PC-3 (cell line): ENCODE results near the gene CATSPERB. TPM values are rescaled to one million over a fixed set of nuclear protein-coding genes. Genes with fewer than 3 reads are reported as not detected.
A peak's percentile ranks its signal among the peaks of the same experiment; 100 is the strongest.

Source experiments
- ATAC-seq: fragments of 200-7000 bp; cut with Tn5 transposase; 2 replicates; pipeline ENCODE4 v1.9.1; 2020; ENCODE audit warnings: mild to moderate bottlenecking, moderate library complexity
- BruUV-seq: library from RNA; stranded (reverse); fragments of 400-500 nt; replicated peaks from 2 replicates; lab custom pipeline; 2021; lab: Mats Ljungman, UMichigan
- CTCF ChIA-PET: fragments of 300-600 bp; sonication (Branson Sonifier 250); formaldehyde crosslinking; loops from one replicate; lab custom pipeline; 2022; ENCODE audit warnings: antibody characterized with exemption; lab: Charles Lee
- POLR2A ChIA-PET: fragments of 300-600 bp; sonication (Branson Sonifier 250); formaldehyde crosslinking; loops from one replicate; lab custom pipeline; 2022; ENCODE audit warnings: antibody characterized with exemption; ENCODE audit not compliant: unreplicated experiment; lab: Charles Lee
- DNase-seq: peaks from one replicate; pipeline ENCODE4 v3.0.0-alpha.2; 2015
- H2AFZ ChIP-seq: fragments of 300-600 bp; sonication (generic); 2 replicates; pipeline ENCODE4 v1.6.0; 2016; ENCODE audit warnings: antibody characterized with exemption, low read length
- H3F3A ChIP-seq: fragments of 300-600 bp; sonication (generic); one replicate; pipeline ENCODE4 v1.6.0; 2017; ENCODE audit warnings: antibody characterized with exemption, low read length, control low read depth, mild to moderate bottlenecking; ENCODE audit not compliant: unreplicated experiment
- H3K27ac ChIP-seq: fragments of 300-600 bp; sonication (generic); 2 replicates; pipeline ENCODE4 v1.5.1; 2016; ENCODE audit warnings: mild to moderate bottlenecking, low read length
- H3K27me3 ChIP-seq: fragments of 300-600 bp; sonication (generic); 2 replicates; pipeline ENCODE4 v1.6.1; 2016; ENCODE audit warnings: low read length, mixed read lengths
- H3K36me3 ChIP-seq: fragments of 300-600 bp; sonication (generic); 2 replicates; pipeline ENCODE4 v1.6.1; 2016; ENCODE audit warnings: low read depth, mixed run types, low read length, mixed read lengths
- H3K4me1 ChIP-seq: fragments of 300-600 bp; sonication (generic); 2 replicates; pipeline ENCODE4 v1.5.1; 2016; ENCODE audit warnings: low read length; ENCODE audit not compliant: insufficient read depth
- H3K4me2 ChIP-seq: fragments of 300-600 bp; sonication (generic); 2 replicates; pipeline ENCODE4 v1.6.0; 2016; ENCODE audit warnings: low read length
- H3K4me3 ChIP-seq: fragments of 300-600 bp; sonication (generic); 2 replicates; pipeline ENCODE4 v1.5.1; 2016; ENCODE audit warnings: mild to moderate bottlenecking, low read length, mixed read lengths
- H3K79me2 ChIP-seq: fragments of 300-600 bp; sonication (generic); 2 replicates; pipeline ENCODE4 v1.6.1; 2017; ENCODE audit warnings: low read length, mixed read lengths
- H3K9ac ChIP-seq: fragments of 300-600 bp; sonication (generic); 2 replicates; pipeline ENCODE4 v1.6.0; 2016; ENCODE audit warnings: mild to moderate bottlenecking, low read length
- H3K9me2 ChIP-seq: fragments of 300-600 bp; sonication (generic); replicated peaks from 2 replicates; pipeline ENCODE4 v1.6.1; 2016; ENCODE audit warnings: mixed run types, low read length, mixed read lengths
- H3K9me3 ChIP-seq: fragments of 300-600 bp; sonication (generic); 2 replicates; pipeline ENCODE4 v1.6.1; 2016; ENCODE audit warnings: low read length, mixed read lengths
- H4K20me1 ChIP-seq: fragments of 300-600 bp; sonication (generic); 2 replicates; pipeline ENCODE4 v1.6.1; 2016; ENCODE audit warnings: low read length, mixed read lengths
- EZH2 ChIP-seq: fragments of 300-600 bp; sonication (generic); IDR thresholded peaks from one replicate; pipeline ENCODE4 v1.6.1; 2017; ENCODE audit warnings: antibody characterized with exemption, mild to moderate bottlenecking, low read length; ENCODE audit not compliant: unreplicated experiment
- EZH2phosphoT487 ChIP-seq: fragments of 300-600 bp; sonication (generic); IDR thresholded peaks from 2 replicates; pipeline ENCODE4 v1.6.1; 2018; ENCODE audit warnings: mild to moderate bottlenecking, antibody characterized with exemption, low read length, borderline replicate concordance
- intact Hi-C: fragments of 100-400 bp; cut with micrococcal nuclease; formaldehyde crosslinking; loops from 2 replicates; pipeline ENCODE4 v1.9.0; 2023
- total RNA-seq: library from RNA; depleted of rRNA; stranded (reverse); fragments of >200 nt; gene quantifications from 2 replicates; pipeline ENCODE4 v1.2.3, GENCODE V29; 2014
- TF ChIP-seq, protein P1 (sequence below): fragments of 300-600 bp; sonication (generic); conservative IDR thresholded peaks from 2 replicates; pipeline ENCODE4 v1.5.1; 2017; ENCODE audit warnings: antibody characterized with exemption, low read depth, mild to moderate bottlenecking, low read length

CATSPERB gene
- total RNA-seq, 1 experiment from 2014 or later = not detected

- Histone ChIP-seq H3K27ac (no peak overlapping the region), H3K36me3 (no peaks in the 10 kb centered on the region), H3K9me3 (no peaks in the 10 kb centered on the region), H3K4me2 (no peak overlapping the region), H4K20me1 (no peaks in the 10 kb centered on the region), H3F3A (no peaks in the 10 kb centered on the region), H3K9ac (no peak overlapping the region), H3K4me1 (no peaks in the 10 kb centered on the region), H2AFZ (no peak overlapping the region), H3K27me3 (no peaks in the 10 kb centered on the region), H3K4me3 (no peak overlapping the region), H3K9me2 (no peaks in the 10 kb centered on the region), H3K79me2 (no peaks in the 10 kb centered on the region)
- intact Hi-C loops = no loop called here
- TF ChIP-seq, protein P1, sequence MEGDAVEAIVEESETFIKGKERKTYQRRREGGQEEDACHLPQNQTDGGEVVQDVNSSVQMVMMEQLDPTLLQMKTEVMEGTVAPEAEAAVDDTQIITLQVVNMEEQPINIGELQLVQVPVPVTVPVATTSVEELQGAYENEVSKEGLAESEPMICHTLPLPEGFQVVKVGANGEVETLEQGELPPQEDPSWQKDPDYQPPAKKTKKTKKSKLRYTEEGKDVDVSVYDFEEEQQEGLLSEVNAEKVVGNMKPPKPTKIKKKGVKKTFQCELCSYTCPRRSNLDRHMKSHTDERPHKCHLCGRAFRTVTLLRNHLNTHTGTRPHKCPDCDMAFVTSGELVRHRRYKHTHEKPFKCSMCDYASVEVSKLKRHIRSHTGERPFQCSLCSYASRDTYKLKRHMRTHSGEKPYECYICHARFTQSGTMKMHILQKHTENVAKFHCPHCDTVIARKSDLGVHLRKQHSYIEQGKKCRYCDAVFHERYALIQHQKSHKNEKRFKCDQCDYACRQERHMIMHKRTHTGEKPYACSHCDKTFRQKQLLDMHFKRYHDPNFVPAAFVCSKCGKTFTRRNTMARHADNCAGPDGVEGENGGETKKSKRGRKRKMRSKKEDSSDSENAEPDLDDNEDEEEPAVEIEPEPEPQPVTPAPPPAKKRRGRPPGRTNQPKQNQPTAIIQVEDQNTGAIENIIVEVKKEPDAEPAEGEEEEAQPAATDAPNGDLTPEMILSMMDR = no peak
- no peak for TF ChIP-seq EZH2phosphoT487
- TF ChIP-seq EZH2 = no peak
- BruUV-seq = no TSS peak
- DNase-seq (no peak), ATAC-seq (no peak)
- ChIA-PET POLR2A (no interaction called here), CTCF (no interaction called here)
These were observed 177.2 kb downstream of the CATSPERB start for GRCh38 chr14:91554535-91555332.

- POLR2A ChIA-PET = no interaction called here
- Histone ChIP-seq H2AFZ (no peak overlapping the region), H3K4me3 (no peak overlapping the region), H3K27ac (no peak overlapping the region), H3K9me3 (no peaks in the 10 kb centered on the region), H3K36me3 (no peaks in the 10 kb centered on the region), H3F3A (no peaks in the 10 kb centered on the region), H3K4me2 (no peak overlapping the region), H3K4me1 (peaks cover 13% of the 10 kb centered on the region), H3K27me3 (no peaks in the 10 kb centered on the region), H3K9me2 (no peaks in the 10 kb centered on the region), H4K20me1 (no peaks in the 10 kb centered on the region), H3K79me2 (no peaks in the 10 kb centered on the region), H3K9ac (no peak overlapping the region)
- DNase-seq (no peak), ATAC-seq (no peak)
- no peak for TF ChIP-seq EZH2phosphoT487
- TF ChIP-seq EZH2 = no peak
- intact Hi-C loops = no loop called here
- BruUV-seq = no TSS peak
- CTCF ChIA-PET = no interaction called here
These were observed 183.8 kb downstream of the CATSPERB start for GRCh38 chr14:91548108-91548507.

- peak overlapping the region; percentile 41; the same call in 1 of the 2 replicates for H3K27ac ChIP-seq
- no peaks in the 10 kb centered on the region for H3K27me3 ChIP-seq
- no peaks in the 10 kb centered on the region for H3K79me2 ChIP-seq
- H3K9me2 ChIP-seq = no peaks in the 10 kb centered on the region
- intact Hi-C loops = no loop called here
- no peak overlapping the region for H3K4me3 ChIP-seq
- no TSS peak for BruUV-seq
- TF ChIP-seq, protein P1 = no peak
- TF ChIP-seq EZH2 = no peak
- TF ChIP-seq EZH2phosphoT487 = no peak
- H3K4me1 ChIP-seq = peaks cover 13% of the 10 kb centered on the region
- 0 out of 2 replicates have a peak overlapping the region, but pooled peaks have one; percentile 15 for H2AFZ ChIP-seq
- no peaks in the 10 kb centered on the region for H3K9me3 ChIP-seq
- no peak overlapping the region for H3K9ac ChIP-seq
- peak; percentile 37; the same call in 1 of the 2 replicates for ATAC-seq
- no peaks in the 10 kb centered on the region for H4K20me1 ChIP-seq
- no peaks in the 10 kb centered on the region for H3F3A ChIP-seq
- no peaks in the 10 kb centered on the region for H3K36me3 ChIP-seq
- peak; percentile 69 for DNase-seq
- CTCF ChIA-PET = no interaction called here
- POLR2A ChIA-PET = interaction anchor here (0.6 kb wide), 1 partner anchor 812 kb away, joined by 3 read pairs; no protein-coding TSS in a partner anchor
- H3K4me2 ChIP-seq = peak overlapping the region; percentile 52
These were observed 185.8 kb downstream of the CATSPERB start for GRCh38 chr14:91545946-91546716.
